Measurements from ENCODE around the gene ITGB3BP.

DNA sequence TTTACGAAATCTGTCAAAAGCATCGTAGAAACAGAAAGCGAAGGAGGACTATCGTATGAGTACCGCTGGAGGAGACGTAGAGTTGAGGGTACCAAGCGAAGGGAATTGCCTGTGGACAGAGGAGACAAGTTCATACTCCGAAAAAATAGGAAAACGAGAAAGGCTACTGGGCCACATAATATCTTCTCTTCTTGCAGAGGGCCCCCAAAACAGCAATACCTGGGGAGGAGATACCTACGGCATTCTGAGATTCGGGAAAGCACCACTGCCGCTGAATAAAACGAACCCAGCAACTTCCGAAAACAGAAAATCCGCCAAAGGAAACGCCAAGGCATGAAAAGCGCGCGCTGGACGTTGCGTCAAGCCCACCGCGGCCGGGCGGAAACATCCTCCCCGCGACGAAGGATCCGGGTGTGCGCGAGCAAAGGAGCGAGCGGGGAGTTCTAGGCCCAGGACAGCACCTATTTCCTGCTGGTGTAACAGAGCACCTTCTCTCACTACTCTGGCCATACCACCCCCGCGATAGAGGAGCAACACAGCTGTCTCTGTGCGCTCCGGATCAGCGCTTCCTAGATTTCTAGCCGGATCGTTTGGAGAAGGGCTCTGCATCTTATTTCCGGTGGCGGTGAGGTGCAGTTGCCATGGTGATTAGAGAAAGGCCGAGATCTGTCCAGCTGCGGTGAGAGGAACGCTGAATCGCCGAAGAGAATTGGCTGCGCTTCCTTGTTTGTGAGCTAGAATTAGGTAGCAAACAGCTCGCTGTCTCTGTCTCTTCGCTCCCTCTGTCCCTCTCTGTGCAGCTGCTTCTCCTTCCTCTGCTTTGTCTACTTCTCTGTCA is at the start of gene ITGB3BP, which contains the start of gene EFCAB7:
- TF ChIP-seq, protein P1, sequence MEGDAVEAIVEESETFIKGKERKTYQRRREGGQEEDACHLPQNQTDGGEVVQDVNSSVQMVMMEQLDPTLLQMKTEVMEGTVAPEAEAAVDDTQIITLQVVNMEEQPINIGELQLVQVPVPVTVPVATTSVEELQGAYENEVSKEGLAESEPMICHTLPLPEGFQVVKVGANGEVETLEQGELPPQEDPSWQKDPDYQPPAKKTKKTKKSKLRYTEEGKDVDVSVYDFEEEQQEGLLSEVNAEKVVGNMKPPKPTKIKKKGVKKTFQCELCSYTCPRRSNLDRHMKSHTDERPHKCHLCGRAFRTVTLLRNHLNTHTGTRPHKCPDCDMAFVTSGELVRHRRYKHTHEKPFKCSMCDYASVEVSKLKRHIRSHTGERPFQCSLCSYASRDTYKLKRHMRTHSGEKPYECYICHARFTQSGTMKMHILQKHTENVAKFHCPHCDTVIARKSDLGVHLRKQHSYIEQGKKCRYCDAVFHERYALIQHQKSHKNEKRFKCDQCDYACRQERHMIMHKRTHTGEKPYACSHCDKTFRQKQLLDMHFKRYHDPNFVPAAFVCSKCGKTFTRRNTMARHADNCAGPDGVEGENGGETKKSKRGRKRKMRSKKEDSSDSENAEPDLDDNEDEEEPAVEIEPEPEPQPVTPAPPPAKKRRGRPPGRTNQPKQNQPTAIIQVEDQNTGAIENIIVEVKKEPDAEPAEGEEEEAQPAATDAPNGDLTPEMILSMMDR (conservative IDR thresholded peaks at IDR 0.05; ENCODE audit: low read length): no peak
- TF ChIP-seq EZH2phosphoT487 (IDR thresholded peaks at IDR 0.05; ENCODE audit: borderline replicate concordance, low read depth, low read length): no peak

Data from OCI-LY7 (cell line).